Fibroblast of lung (primary cell): Measurements from ENCODE around the gene OXCT1. TPM values are rescaled to one million over a fixed set of nuclear protein-coding genes. Genes with fewer than 3 reads are reported as not detected.

Experiments used
- DNase-seq, 2 donors: peaks; one replicate each; pipeline versions ENCODE4 v3.0.0 to v3.0.0-alpha.2; 2010; ENCODE audit warnings: low read depth in 2 of 2
- H2AFZ ChIP-seq: 2 replicates; pipeline ENCODE4 v1.5.1; 2012; ENCODE audit warnings: low read length, control low read depth, inconsistent platforms
- H3K27ac ChIP-seq: 2 replicates; pipeline ENCODE4 v1.5.1; 2011; ENCODE audit warnings: low read length, control low read depth; ENCODE audit not compliant: insufficient read depth
- H3K27me3 ChIP-seq: 2 replicates; pipeline ENCODE4 v1.5.1; 2011; ENCODE audit warnings: mild to moderate bottlenecking, low read length; ENCODE audit not compliant: control insufficient read depth, insufficient read depth
- H3K36me3 ChIP-seq: 2 replicates; pipeline ENCODE4 v1.5.1; 2011; ENCODE audit warnings: low read length; ENCODE audit not compliant: control insufficient read depth, insufficient read depth
- H3K4me1 ChIP-seq: 2 replicates; pipeline ENCODE4 v1.5.1; 2011; ENCODE audit warnings: low read length; ENCODE audit not compliant: control insufficient read depth, insufficient read depth; ENCODE audit errors: extremely low read depth
- H3K4me2 ChIP-seq: 2 replicates; pipeline ENCODE4 v1.5.1; 2011; ENCODE audit warnings: low read length, control low read depth; ENCODE audit not compliant: insufficient read depth; ENCODE audit errors: extremely low read depth
- H3K4me3 ChIP-seq, 4 experiments: fragments of 200-600 bp in 1 of 4; sonication (generic) in 1 of 4; replicated peaks in 1 of 4; 2 replicates each; pipeline ENCODE4 v1.5.1; 2011 to 2016; ENCODE audit warnings: low read length in 4 of 4, low read depth in 3 of 4, mild to moderate bottlenecking in 3 of 4, control low read depth in 2 of 4, inconsistent platforms in 1 of 4, mixed read lengths in 1 of 4; ENCODE audit not compliant: insufficient read depth in 1 of 4; ENCODE audit errors: control extremely low read depth in 1 of 4
- H3K79me2 ChIP-seq: 2 replicates; pipeline ENCODE4 v1.5.1; 2012; ENCODE audit warnings: mild to moderate bottlenecking, low read length, inconsistent platforms; ENCODE audit not compliant: control insufficient read depth, insufficient read depth
- H3K9ac ChIP-seq: 2 replicates; pipeline ENCODE4 v1.5.1; 2011; ENCODE audit warnings: mild to moderate bottlenecking, low read length, control low read depth; ENCODE audit not compliant: insufficient read depth
- H3K9me3 ChIP-seq: 2 replicates; pipeline ENCODE4 v1.5.1; 2012; ENCODE audit warnings: low read depth, low read length; ENCODE audit not compliant: control insufficient read depth, insufficient read depth
- H4K20me1 ChIP-seq: 2 replicates; pipeline ENCODE4 v1.5.1; 2011; ENCODE audit warnings: low read length; ENCODE audit not compliant: control insufficient read depth, insufficient read depth; ENCODE audit errors: extremely low read depth
- CTCF ChIP-seq, 2 donors: IDR thresholded peaks in 1 of 2; conservative IDR thresholded peaks in 1 of 2; 1 replicate in 1 of 2; 2 replicates in 1 of 2; pipeline ENCODE4 v1.5.1; 2011 to 2012; ENCODE audit warnings: low read length in 2 of 2, control low read depth in 1 of 2, inconsistent platforms in 1 of 2, low read depth in 1 of 2, mild to moderate bottlenecking in 1 of 2
- EZH2 ChIP-seq: IDR thresholded peaks from 2 replicates; pipeline ENCODE4 v1.5.1; 2012; ENCODE audit warnings: low read length, control low read depth, mild to moderate bottlenecking; ENCODE audit errors: missing control alignments
- polyA plus RNA-seq, 2 donors: library from polyadenylated mRNA; depleted of rRNA in 1 of 2; stranded (reverse) in 1 of 2; unstranded in 1 of 2; fragments of >200 nt; gene quantifications; 2 replicates each; pipeline ENCODE4 v1.2.1, GENCODE V29; 2011 to 2012; ENCODE audit warnings: missing spikeins in 1 of 2
- total RNA-seq: library from RNA; depleted of rRNA; stranded (reverse); fragments of >200 nt; gene quantifications from 2 replicates; pipeline ENCODE4 v1.2.1, GENCODE V29; 2014

Gene OXCT1
- total and polyA plus RNA-seq, 2 donors (not counting 1 experiment from before 2014, with no cell fraction given) = 35.7 to 56.3 TPM

GRCh38 chr5:41681840-41682239 lies 188.4 kb downstream of the OXCT1 start:
- DNase-seq = no peak
- no peaks in the 10 kb centered on the region for H3K4me1 ChIP-seq
- H3K4me3 ChIP-seq = no peak overlapping the region
- no peaks in the 10 kb centered on the region for H3K9me3 ChIP-seq
- no peaks in the 10 kb centered on the region for H3K36me3 ChIP-seq
- H2AFZ ChIP-seq = no peak overlapping the region
- no peak overlapping the region for H3K4me2 ChIP-seq
- H3K27ac ChIP-seq = no peak overlapping the region
- no peak overlapping the region for H3K9ac ChIP-seq
- no peaks in the 10 kb centered on the region for H3K79me2 ChIP-seq
- H3K27me3 ChIP-seq = no peaks in the 10 kb centered on the region
- TF ChIP-seq EZH2 (no peak), CTCF (conservative IDR thresholded peaks at IDR 0.05 in 1 of 2, IDR thresholded peaks at IDR 0.05 in 1 of 2; ENCODE audit: low read depth in 1 of 2, low read length in 2 of 2) (no peak)
- no peaks in the 10 kb centered on the region for H4K20me1 ChIP-seq

Other genes with a start within 250 kb of the OXCT1 start
- 16.2 and 22.5 TPM in 2 replicates for gene RIMOC1, start 33.9 kb upstream of the OXCT1 start, total RNA-seq
- 41.7 and 43.6 TPM in 2 replicates for gene RIMOC1, start 33.9 kb upstream of the OXCT1 start, polyA plus RNA-seq
- 13.4 and 14.1 TPM in 2 replicates for gene FBXO4, start 54.9 kb upstream of the OXCT1 start, total RNA-seq
- gene FBXO4, start 54.9 kb upstream of the OXCT1 start, polyA plus RNA-seq = 12.4 and 14.9 TPM in 2 replicates